ENCODE data around the gene POLR3G. TPM values are rescaled to one million over a fixed set of nuclear protein-coding genes. Genes with fewer than 3 reads are reported as not detected.

The POLR3G gene, protein sequence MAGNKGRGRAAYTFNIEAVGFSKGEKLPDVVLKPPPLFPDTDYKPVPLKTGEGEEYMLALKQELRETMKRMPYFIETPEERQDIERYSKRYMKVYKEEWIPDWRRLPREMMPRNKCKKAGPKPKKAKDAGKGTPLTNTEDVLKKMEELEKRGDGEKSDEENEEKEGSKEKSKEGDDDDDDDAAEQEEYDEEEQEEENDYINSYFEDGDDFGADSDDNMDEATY
- total RNA-seq (0.64 and 3.5 TPM in 2 replicates), polyA plus RNA-seq (0.79 and 1.0 TPM in 2 replicates)

DNA sequence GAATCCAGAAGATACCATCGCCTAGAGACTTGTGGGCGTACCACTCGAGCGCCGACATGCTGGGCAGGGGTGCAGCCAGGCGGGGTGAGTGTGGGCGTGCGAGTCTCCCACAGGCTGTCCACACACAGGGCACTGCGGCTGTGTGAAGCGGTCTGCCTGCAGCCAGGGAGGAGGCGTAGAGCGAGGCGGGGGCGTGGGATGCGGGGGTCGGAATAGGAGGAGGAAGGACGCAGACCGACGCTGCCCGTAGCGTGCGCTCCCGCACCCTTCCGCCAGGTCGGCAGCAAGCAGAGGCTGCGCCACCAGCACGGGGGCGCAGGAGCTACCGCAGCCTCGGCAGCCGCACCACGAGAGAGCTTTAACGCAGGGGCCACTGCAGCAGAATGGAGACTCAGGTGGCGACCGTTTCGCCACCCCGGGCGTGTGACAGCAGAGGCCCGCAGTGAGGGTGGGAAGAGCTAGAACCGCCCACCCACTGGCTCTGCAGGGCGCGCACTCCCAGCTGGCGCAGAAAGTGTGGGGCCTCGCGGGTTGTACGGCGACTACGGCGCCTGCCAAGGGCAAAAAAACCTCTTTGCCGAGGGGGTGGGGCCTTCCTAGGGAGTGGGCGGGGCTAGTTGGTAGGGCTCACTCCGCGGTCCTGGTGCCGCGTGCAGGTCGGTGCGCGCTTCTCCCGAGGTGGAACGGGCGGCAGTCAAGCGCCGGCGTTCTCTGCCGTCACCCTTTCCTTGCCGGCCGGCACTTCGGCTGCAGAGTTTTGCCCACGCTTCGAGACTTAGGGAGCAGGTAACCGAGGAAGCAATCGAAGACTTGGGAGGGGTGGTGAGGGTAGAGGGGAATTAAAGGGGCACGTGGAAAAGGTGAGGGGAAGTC, at the start of gene POLR3G, which contains the start of gene MBLAC2:
POLR3G (plus strand) TSS at position 630 of the 873 bp plus-strand sequence. CDS start 10,704 bp downstream, outside the sequence.
MBLAC2 (minus strand) TSS at position 537 of the 873 bp plus-strand sequence; CDS start at position 58, 479 bp downstream.
- peak within 1 kb of the TSS; percentile 76 for H3K27ac ChIP-seq
- no peak for TF ChIP-seq EZH2 (IDR thresholded peaks at IDR 0.05; ENCODE audit: borderline replicate concordance)
- TF ChIP-seq EZH2phosphoT487 (IDR thresholded peaks at IDR 0.05; ENCODE audit: low read depth, severe bottlenecking, unreplicated experiment) = no peak
- TF ChIP-seq CTCF (IDR thresholded peaks at IDR 0.05; ENCODE audit: poor library complexity) = peak; percentile 58
- H3K9me2 ChIP-seq (replicated peaks; ENCODE audit: insufficient read depth) = no peaks in the 10 kb centered on the region
- peak within 1 kb of the TSS; percentile 88 for H3K4me2 ChIP-seq
- no peaks in the 10 kb centered on the region for H3K27me3 ChIP-seq
- peaks cover 28% of the 10 kb centered on the region for H3K79me2 ChIP-seq
- peaks cover 8% of the 10 kb centered on the region for H3K4me1 ChIP-seq (ENCODE audit: insufficient read depth)
- H3K9me3 ChIP-seq (ENCODE audit: low read depth) = no peaks in the 10 kb centered on the region
- H3K36me3 ChIP-seq (replicated peaks; ENCODE audit: insufficient read depth, low read depth) = no peaks in the 10 kb centered on the region
- peak within 1 kb of the TSS; percentile 48 for H3K4me3 ChIP-seq
- no peaks in the 10 kb centered on the region for H4K20me1 ChIP-seq (ENCODE audit: insufficient read depth, poor library complexity, severe bottlenecking)
- DNase-seq (ENCODE audit: low spot score) = peak; percentile 96
- WGBS (ENCODE audit: low lambda C conversion rate, missing lambda C conversion rate) = 2% methylated on average over 67 of the region's 73 CpGs
- peak within 1 kb of the TSS; percentile 85 for H2AFZ ChIP-seq

DNA sequence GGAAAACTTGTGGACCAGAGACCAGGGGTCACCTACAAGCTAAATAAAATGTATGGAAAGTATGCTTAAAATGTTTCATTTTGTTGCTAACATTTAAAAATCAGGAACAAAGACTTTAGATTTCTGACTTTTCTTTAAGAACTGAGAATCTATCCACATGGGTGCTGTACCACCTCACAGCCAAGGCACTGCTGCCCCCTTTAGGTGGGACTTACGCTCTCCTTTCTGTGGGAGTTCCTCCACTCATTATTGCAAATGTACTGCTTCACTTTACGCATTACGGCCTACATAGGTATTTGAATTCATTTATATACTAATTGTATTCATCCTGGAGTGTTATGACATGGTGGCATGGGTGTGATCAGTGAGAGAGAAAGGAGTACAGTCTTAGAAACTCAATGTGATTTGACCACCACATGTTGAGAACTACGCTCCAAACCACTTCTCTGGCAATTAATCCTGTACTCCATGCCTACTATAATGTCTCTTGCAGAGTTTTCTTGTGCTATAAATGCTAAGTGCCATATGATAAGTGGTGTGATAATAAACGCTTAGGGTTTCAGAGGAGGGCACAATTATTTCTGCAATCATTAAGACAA, 40.4 kb upstream of the POLR3G start:
- no peaks in the 10 kb centered on the region for H3K4me1 ChIP-seq (ENCODE audit: insufficient read depth)
- H3K27me3 ChIP-seq = no peaks in the 10 kb centered on the region
- no peak overlapping the region for H2AFZ ChIP-seq
- no peaks in the 10 kb centered on the region for H3K79me2 ChIP-seq
- H3K36me3 ChIP-seq (replicated peaks; ENCODE audit: insufficient read depth, low read depth) = no peaks in the 10 kb centered on the region
- WGBS (ENCODE audit: low lambda C conversion rate, missing lambda C conversion rate) = 75% methylated on average over 5 of the region's 5 CpGs
- H3K4me3 ChIP-seq = no peak overlapping the region
- H4K20me1 ChIP-seq (ENCODE audit: insufficient read depth, poor library complexity, severe bottlenecking) = no peaks in the 10 kb centered on the region
- DNase-seq (ENCODE audit: low spot score) = peak; percentile 68
- no peaks in the 10 kb centered on the region for H3K9me2 ChIP-seq (replicated peaks; ENCODE audit: insufficient read depth)
- H3K27ac ChIP-seq = no peak overlapping the region
- no peaks in the 10 kb centered on the region for H3K9me3 ChIP-seq (ENCODE audit: low read depth)
- H3K4me2 ChIP-seq = no peak overlapping the region
- TF ChIP-seq EZH2 (IDR thresholded peaks at IDR 0.05; ENCODE audit: borderline replicate concordance) = no peak
- peak; percentile 58 for TF ChIP-seq CTCF (IDR thresholded peaks at IDR 0.05; ENCODE audit: poor library complexity)

- no peak overlapping the region for H2AFZ ChIP-seq
- H3K36me3 ChIP-seq (replicated peaks; ENCODE audit: insufficient read depth, low read depth) = no peaks in the 10 kb centered on the region
- no peak for TF ChIP-seq EZH2 (IDR thresholded peaks at IDR 0.05; ENCODE audit: borderline replicate concordance)
- no peak for TF ChIP-seq EZH2phosphoT487 (IDR thresholded peaks at IDR 0.05; ENCODE audit: low read depth, severe bottlenecking, unreplicated experiment)
- no peak for TF ChIP-seq CTCF (IDR thresholded peaks at IDR 0.05; ENCODE audit: poor library complexity)
- H3K27me3 ChIP-seq = no peaks in the 10 kb centered on the region
- H3K27ac ChIP-seq = no peak overlapping the region
- no peaks in the 10 kb centered on the region for H3K4me1 ChIP-seq (ENCODE audit: insufficient read depth)
- no peak for DNase-seq (ENCODE audit: low spot score)
- H3K4me3 ChIP-seq = no peak overlapping the region
- H3K4me2 ChIP-seq = no peak overlapping the region
- H3K9me2 ChIP-seq (replicated peaks; ENCODE audit: insufficient read depth) = no peaks in the 10 kb centered on the region
- no peaks in the 10 kb centered on the region for H3K9me3 ChIP-seq (ENCODE audit: low read depth)
- H4K20me1 ChIP-seq (ENCODE audit: insufficient read depth, poor library complexity, severe bottlenecking) = no peaks in the 10 kb centered on the region
- no peaks in the 10 kb centered on the region for H3K79me2 ChIP-seq
Measured at GRCh38 chr5:90437663-90438062, 37.0 kb upstream of the POLR3G start.

All from hepatocyte (in vitro differentiated cells).